IMR-90 (cell line): Measurements from ENCODE around the gene GPR158. TPM values are rescaled to one million over a fixed set of nuclear protein-coding genes. Genes with fewer than 3 reads are reported as not detected.

Experiments
- ATAC-seq: fragments of 200-7000 bp; cut with Tn5 transposase; 2 replicates; pipeline ENCODE4 v1.9.1; 2020; ENCODE audit warnings: low read depth, mild to moderate bottlenecking, moderate library complexity
- BruUV-seq: library from RNA; stranded (reverse); fragments of 400-500 nt; replicated peaks from 2 replicates; lab custom pipeline; 2021; lab: Mats Ljungman, UMichigan
- CTCF ChIA-PET: fragments of 300-600 bp; formaldehyde crosslinking; extraction: SDS; loops from one replicate; lab custom pipeline; 2021; ENCODE audit warnings: antibody characterized with exemption; lab: Yijun Ruan, JAX
- POLR2A ChIA-PET: fragments of 300-600 bp; sonication (Branson Sonifier 250); formaldehyde crosslinking; loops from one replicate; lab custom pipeline; 2022; ENCODE audit warnings: antibody characterized with exemption; ENCODE audit not compliant: unreplicated experiment; lab: Charles Lee
- DNase-seq: peaks from one replicate; pipeline ENCODE4 v3.0.0; 2013
- H2AFZ ChIP-seq: replicated peaks from 2 replicates; pipeline ENCODE3; 2013; ENCODE audit warnings: low read length, mild to moderate bottlenecking; ENCODE audit not compliant: poor library complexity
- H2AK5ac ChIP-seq: 2 replicates; pipeline ENCODE4 v1.6.1; 2013; ENCODE audit warnings: low read depth, low read length, inconsistent platforms
- H2AK9ac ChIP-seq: replicated peaks from 2 replicates; pipeline ENCODE3; 2013; ENCODE audit warnings: mild to moderate bottlenecking, low read depth, low read length, moderate library complexity; ENCODE audit not compliant: poor library complexity
- H2BK120ac ChIP-seq: 2 replicates; pipeline ENCODE4 v1.6.1; 2013; ENCODE audit warnings: low read depth, low read length, inconsistent platforms
- H2BK15ac ChIP-seq: 3 replicates; pipeline ENCODE4 v1.6.1; 2013; ENCODE audit warnings: low read depth, low read length, inconsistent platforms
- H2BK20ac ChIP-seq: 2 replicates; pipeline ENCODE4 v1.6.1; 2013; ENCODE audit warnings: low read depth, mild to moderate bottlenecking, inconsistent platforms, low read length, moderate library complexity
- H2BK5ac ChIP-seq: 2 replicates; pipeline ENCODE4 v1.6.1; 2013; ENCODE audit warnings: mild to moderate bottlenecking, low read depth, low read length, inconsistent platforms; ENCODE audit not compliant: poor library complexity, severe bottlenecking
- H3K14ac ChIP-seq: replicated peaks from 2 replicates; pipeline ENCODE4 v1.6.1; 2013; ENCODE audit warnings: low read depth, low read length, inconsistent platforms
- H3K18ac ChIP-seq: 2 replicates; pipeline ENCODE4 v1.6.1; 2013; ENCODE audit warnings: low read depth, low read length, control low read depth
- H3K23ac ChIP-seq: 2 replicates; pipeline ENCODE4 v1.6.1; 2013; ENCODE audit warnings: low read depth, low read length, inconsistent platforms
- H3K27ac ChIP-seq: 2 replicates; pipeline ENCODE4 v1.5.1; 2013; ENCODE audit warnings: mild to moderate bottlenecking, control low read depth, low read length; ENCODE audit not compliant: insufficient read depth
- H3K27me3 ChIP-seq: 2 replicates; pipeline ENCODE4 v1.6.1; 2013; ENCODE audit warnings: low read length; ENCODE audit not compliant: control insufficient read depth, insufficient read depth
- H3K36me3 ChIP-seq: 2 replicates; pipeline ENCODE4 v1.6.1; 2013; ENCODE audit warnings: low read length, mixed read lengths; ENCODE audit not compliant: control insufficient read depth, insufficient read depth
- H3K4ac ChIP-seq: 2 replicates; pipeline ENCODE4 v1.6.1; 2013; ENCODE audit warnings: low read depth, low read length, inconsistent platforms
- H3K4me1 ChIP-seq: 2 replicates; pipeline ENCODE4 v1.6.1; 2013; ENCODE audit warnings: low read length, mixed read lengths; ENCODE audit not compliant: control insufficient read depth, insufficient read depth
- H3K4me2 ChIP-seq: 2 replicates; pipeline ENCODE4 v1.6.1; 2013; ENCODE audit warnings: low read depth, mild to moderate bottlenecking, control low read depth, low read length, moderate library complexity
- H3K4me3 ChIP-seq: 2 replicates; pipeline ENCODE4 v1.5.1; 2013; ENCODE audit warnings: low read depth, mild to moderate bottlenecking, control low read depth, low read length, moderate library complexity; ENCODE audit not compliant: insufficient read depth
- H3K56ac ChIP-seq: 2 replicates; pipeline ENCODE4 v1.6.1; 2013; ENCODE audit warnings: low read length, inconsistent platforms; ENCODE audit not compliant: insufficient read depth; ENCODE audit errors: extremely low read depth
- H3K79me1 ChIP-seq, 2 experiments: 2 replicates each; pipeline ENCODE4 v1.6.1; 2013; ENCODE audit warnings: low read length in 2 of 2, inconsistent platforms in 1 of 2, low read depth in 1 of 2
- H3K9ac ChIP-seq: 2 replicates; pipeline ENCODE4 v1.6.1; 2013; ENCODE audit warnings: low read depth, low read length, control low read depth
- H3K9me1 ChIP-seq: 2 replicates; pipeline ENCODE4 v1.6.1; 2013; ENCODE audit warnings: low read length, inconsistent platforms; ENCODE audit not compliant: insufficient read depth
- H3K9me3 ChIP-seq: 2 replicates; pipeline ENCODE4 v1.6.1; 2013; ENCODE audit warnings: low read length; ENCODE audit not compliant: control insufficient read depth, insufficient read depth
- H4K20me1 ChIP-seq: 2 replicates; pipeline ENCODE4 v1.6.1; 2013; ENCODE audit warnings: low read length, inconsistent platforms; ENCODE audit not compliant: insufficient read depth
- H4K5ac ChIP-seq: 2 replicates; pipeline ENCODE4 v1.6.1; 2013; ENCODE audit warnings: mild to moderate bottlenecking, low read depth, low read length, control low read depth
- H4K8ac ChIP-seq, 2 experiments: 2 replicates each; pipeline ENCODE4 v1.6.1; 2013; ENCODE audit warnings: low read depth in 2 of 2, low read length in 2 of 2, control low read depth in 1 of 2, inconsistent platforms in 1 of 2
- H4K91ac ChIP-seq: 2 replicates; pipeline ENCODE4 v1.6.1; 2013; ENCODE audit warnings: low read depth, low read length, inconsistent platforms; ENCODE audit not compliant: insufficient read depth
- BHLHE40 ChIP-seq: fragments of 150-350 bp; IDR thresholded peaks from 2 replicates; pipeline ENCODE4 v1.6.1; 2016; ENCODE audit warnings: mild to moderate bottlenecking, low read depth, low read length
- CEBPB ChIP-seq: IDR thresholded peaks from 2 replicates; pipeline ENCODE4 v1.6.1; 2012; ENCODE audit warnings: low read depth, low read length, improper control_type of control experiment
- CHD1 ChIP-seq: IDR thresholded peaks from 2 replicates; pipeline ENCODE4 v1.6.1; 2012; ENCODE audit warnings: low read depth, low read length, improper control_type of control experiment
- FOS ChIP-seq: fragments of 150-350 bp; IDR thresholded peaks from 2 replicates; pipeline ENCODE4 v1.6.1; 2016; ENCODE audit warnings: low read depth, low read length
- MAZ ChIP-seq: IDR thresholded peaks from 2 replicates; pipeline ENCODE4 v1.6.1; 2012; ENCODE audit warnings: low read depth, mild to moderate bottlenecking, low read length, improper control_type of control experiment, moderate library complexity, borderline replicate concordance
- MXI1 ChIP-seq: IDR thresholded peaks from 2 replicates; pipeline ENCODE4 v1.6.1; 2012; ENCODE audit warnings: low read depth, mild to moderate bottlenecking, low read length, moderate library complexity, borderline replicate concordance
- NFE2L2 ChIP-seq: fragments of 150-350 bp; IDR thresholded peaks from 2 replicates; pipeline ENCODE4 v1.6.1; 2016; ENCODE audit warnings: low read depth, mild to moderate bottlenecking, low read length
- POLR2A ChIP-seq: IDR thresholded peaks from 2 replicates; pipeline ENCODE4 v1.6.1; 2012; ENCODE audit warnings: mild to moderate bottlenecking, low read depth, low read length
- RAD21 ChIP-seq: IDR thresholded peaks from 2 replicates; pipeline ENCODE4 v1.6.1; 2012; ENCODE audit warnings: low read length, improper control_type of control experiment
- RCOR1 ChIP-seq: IDR thresholded peaks from 2 replicates; pipeline ENCODE4 v1.6.1; 2012; ENCODE audit warnings: mild to moderate bottlenecking, low read length, improper control_type of control experiment; ENCODE audit not compliant: insufficient replicate concordance
- RFX5 ChIP-seq: IDR thresholded peaks from 2 replicates; pipeline ENCODE4 v1.8.0; 2012; ENCODE audit warnings: low read depth, mild to moderate bottlenecking, low read length, moderate library complexity
- SMC3 ChIP-seq: fragments of 150-350 bp; IDR thresholded peaks from 2 replicates; pipeline ENCODE4 v1.6.1; 2016; ENCODE audit warnings: low read depth, mild to moderate bottlenecking, antibody characterized with exemption, low read length, moderate library complexity
- WGBS, 2 experiments: methylation state at CpG; one replicate each; pipeline versions ENCODE4 v1.1.5 to v1.1.7; 2013; ENCODE audit warnings: missing lambda C conversion rate in 2 of 2; ENCODE audit not compliant: insufficient read length in 1 of 2; ENCODE audit errors: extremely low coverage in 2 of 2; 5-methylcytosine and 5-hydroxymethylcytosine counted together
- dilution Hi-C: fragments of 300-500 bp; cut with HindIII; formaldehyde crosslinking; loops from one replicate; pipeline ENCODE4 v1.14.3; 2018; ENCODE audit warnings: low sequenced_read_pairs; ENCODE audit not compliant: unreplicated experiment
- in situ Hi-C: fragments of 300-500 bp; cut with MboI; formaldehyde crosslinking; loops from 3 replicates; pipeline ENCODE4 v1.14.3; 2019; ENCODE audit warnings: low sequenced_read_pairs, inconsistent platforms, mixed read lengths
- intact Hi-C: fragments of 100-400 bp; cut with micrococcal nuclease; formaldehyde crosslinking; loops from 2 replicates; pipeline ENCODE4 v1.10.0; 2022
- polyA plus RNA-seq, 3 experiments: library from polyadenylated mRNA; depleted of rRNA; stranded (reverse); fragments of >200 nt; gene quantifications; 2 replicates each; pipeline ENCODE4 v1.2.3, GENCODE V29; 2012; ENCODE audit warnings: low replicate concordance in 1 of 3
- total RNA-seq: library from RNA; depleted of rRNA; stranded (reverse); fragments of >200 nt; gene quantifications from 2 replicates; pipeline ENCODE4 v1.2.3, GENCODE V29; 2012
- TF ChIP-seq, protein P1 (sequence below): fragments of 150-350 bp; IDR thresholded peaks from 2 replicates; pipeline ENCODE4 v1.6.1; 2016; ENCODE audit warnings: low read depth, mild to moderate bottlenecking, low read length, moderate library complexity, borderline replicate concordance
- TF ChIP-seq, protein P2 (sequence below): conservative IDR thresholded peaks from 2 replicates; pipeline ENCODE4 v1.5.1; 2012; ENCODE audit warnings: mild to moderate bottlenecking, low read depth, low read length, improper control_type of control experiment
- TF ChIP-seq, protein P3 (sequence below): fragments of 150-350 bp; IDR thresholded peaks from 2 replicates; pipeline ENCODE4 v1.6.1; 2017; ENCODE audit warnings: mild to moderate bottlenecking, antibody characterized with exemption, low read length, low read depth

The GPR158 gene
- total and polyA plus RNA-seq, 2 of the 4 experiments (the other 2 are of a cell fraction), result not detected

DNA sequence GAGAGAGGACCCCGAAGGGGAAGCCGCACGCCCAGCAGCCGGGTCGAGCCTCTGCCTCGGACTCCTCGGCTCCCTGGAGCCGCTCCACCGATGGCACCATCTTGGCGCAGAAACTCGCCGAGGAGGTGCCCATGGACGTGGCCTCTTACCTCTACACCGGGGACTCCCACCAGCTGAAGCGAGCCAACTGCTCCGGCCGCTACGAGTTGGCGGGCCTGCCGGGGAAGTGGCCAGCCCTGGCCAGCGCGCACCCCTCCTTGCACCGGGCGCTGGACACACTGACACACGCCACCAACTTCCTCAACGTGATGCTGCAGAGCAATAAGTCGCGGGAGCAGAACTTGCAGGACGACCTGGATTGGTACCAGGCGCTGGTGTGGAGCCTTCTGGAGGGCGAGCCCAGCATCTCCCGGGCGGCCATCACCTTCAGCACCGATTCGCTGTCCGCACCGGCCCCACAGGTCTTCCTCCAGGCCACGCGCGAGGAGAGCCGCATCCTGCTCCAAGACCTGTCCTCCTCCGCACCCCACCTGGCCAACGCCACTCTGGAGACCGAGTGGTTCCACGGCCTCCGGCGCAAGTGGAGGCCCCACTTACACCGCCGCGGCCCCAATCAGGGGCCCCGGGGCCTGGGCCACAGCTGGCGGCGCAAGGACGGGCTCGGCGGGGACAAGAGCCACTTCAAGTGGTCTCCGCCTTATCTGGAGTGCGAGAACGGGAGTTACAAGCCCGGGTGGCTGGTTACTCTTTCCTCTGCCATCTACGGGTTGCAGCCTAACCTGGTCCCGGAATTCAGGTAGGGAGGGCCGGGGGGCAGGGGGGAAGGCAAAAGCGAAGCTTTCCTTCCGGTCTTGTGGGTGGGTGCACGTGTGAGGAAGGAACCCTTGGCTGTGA is 973 bp downstream of the GPR158 start:
- no peak overlapping the region for H3K4ac ChIP-seq
- ChIA-PET POLR2A (no interaction called here), CTCF (no interaction called here)
- H2BK15ac ChIP-seq, result no peak overlapping the region
- H3K36me3 ChIP-seq, result no peaks in the 10 kb centered on the region
- no peak overlapping the region for H2BK120ac ChIP-seq
- in situ Hi-C loops, result no loop called here
- no peak overlapping the region for H2AK5ac ChIP-seq
- no peaks in the 10 kb centered on the region for H3K4me1 ChIP-seq
- ATAC-seq (no peak), DNase-seq (no peak)
- WGBS, 2 experiments, result 3% methylated on average over 25 of the region's 66 CpGs; no CpG with 5 or more reads in 1 of the 2 experiments
- no peak overlapping the region for H4K91ac ChIP-seq
- intact Hi-C loops, result no loop called here
- no TSS peak for BruUV-seq
- peaks cover 21% of the 10 kb centered on the region for H3K27me3 ChIP-seq
- dilution Hi-C loops, result no loop called here
- H3K9me1 ChIP-seq, result no peaks in the 10 kb centered on the region
- no peaks in the 10 kb centered on the region for H4K20me1 ChIP-seq
- H3K9ac ChIP-seq, result no peak overlapping the region
- no peak overlapping the region for H2BK5ac ChIP-seq
- no peak overlapping the region for H3K18ac ChIP-seq
- H2AK9ac ChIP-seq, result no peak overlapping the region
- no peak overlapping the region for H4K5ac ChIP-seq
- H3K79me1 ChIP-seq, result no peaks in the 10 kb centered on the region
- no peak overlapping the region for H3K56ac ChIP-seq
- no peak overlapping the region for H2BK20ac ChIP-seq
- H2AFZ ChIP-seq, result no peak overlapping the region
- no peak overlapping the region for H3K4me3 ChIP-seq
- H3K23ac ChIP-seq, result no peak overlapping the region
- peaks cover 4% of the 10 kb centered on the region; the same call in 1 of the 2 replicates for H3K9me3 ChIP-seq
- H3K14ac ChIP-seq, result no peak overlapping the region
- H3K27ac ChIP-seq, result no peak overlapping the region
- no peak overlapping the region for H3K4me2 ChIP-seq
- H4K8ac ChIP-seq, result no peak overlapping the region
- TF ChIP-seq FOS (no peak), RAD21 (no peak), RCOR1 (no peak), BHLHE40 (no peak), RFX5 (no peak), POLR2A (no peak), NFE2L2 (no peak), CHD1 (no peak), CEBPB (no peak), MAZ (no peak), SMC3 (no peak), MXI1 (no peak)
- TF ChIP-seq, protein P1, sequence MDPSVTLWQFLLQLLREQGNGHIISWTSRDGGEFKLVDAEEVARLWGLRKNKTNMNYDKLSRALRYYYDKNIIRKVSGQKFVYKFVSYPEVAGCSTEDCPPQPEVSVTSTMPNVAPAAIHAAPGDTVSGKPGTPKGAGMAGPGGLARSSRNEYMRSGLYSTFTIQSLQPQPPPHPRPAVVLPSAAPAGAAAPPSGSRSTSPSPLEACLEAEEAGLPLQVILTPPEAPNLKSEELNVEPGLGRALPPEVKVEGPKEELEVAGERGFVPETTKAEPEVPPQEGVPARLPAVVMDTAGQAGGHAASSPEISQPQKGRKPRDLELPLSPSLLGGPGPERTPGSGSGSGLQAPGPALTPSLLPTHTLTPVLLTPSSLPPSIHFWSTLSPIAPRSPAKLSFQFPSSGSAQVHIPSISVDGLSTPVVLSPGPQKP, result no peak
- TF ChIP-seq, protein P2, sequence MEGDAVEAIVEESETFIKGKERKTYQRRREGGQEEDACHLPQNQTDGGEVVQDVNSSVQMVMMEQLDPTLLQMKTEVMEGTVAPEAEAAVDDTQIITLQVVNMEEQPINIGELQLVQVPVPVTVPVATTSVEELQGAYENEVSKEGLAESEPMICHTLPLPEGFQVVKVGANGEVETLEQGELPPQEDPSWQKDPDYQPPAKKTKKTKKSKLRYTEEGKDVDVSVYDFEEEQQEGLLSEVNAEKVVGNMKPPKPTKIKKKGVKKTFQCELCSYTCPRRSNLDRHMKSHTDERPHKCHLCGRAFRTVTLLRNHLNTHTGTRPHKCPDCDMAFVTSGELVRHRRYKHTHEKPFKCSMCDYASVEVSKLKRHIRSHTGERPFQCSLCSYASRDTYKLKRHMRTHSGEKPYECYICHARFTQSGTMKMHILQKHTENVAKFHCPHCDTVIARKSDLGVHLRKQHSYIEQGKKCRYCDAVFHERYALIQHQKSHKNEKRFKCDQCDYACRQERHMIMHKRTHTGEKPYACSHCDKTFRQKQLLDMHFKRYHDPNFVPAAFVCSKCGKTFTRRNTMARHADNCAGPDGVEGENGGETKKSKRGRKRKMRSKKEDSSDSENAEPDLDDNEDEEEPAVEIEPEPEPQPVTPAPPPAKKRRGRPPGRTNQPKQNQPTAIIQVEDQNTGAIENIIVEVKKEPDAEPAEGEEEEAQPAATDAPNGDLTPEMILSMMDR, result no peak
- TF ChIP-seq, protein P3, sequence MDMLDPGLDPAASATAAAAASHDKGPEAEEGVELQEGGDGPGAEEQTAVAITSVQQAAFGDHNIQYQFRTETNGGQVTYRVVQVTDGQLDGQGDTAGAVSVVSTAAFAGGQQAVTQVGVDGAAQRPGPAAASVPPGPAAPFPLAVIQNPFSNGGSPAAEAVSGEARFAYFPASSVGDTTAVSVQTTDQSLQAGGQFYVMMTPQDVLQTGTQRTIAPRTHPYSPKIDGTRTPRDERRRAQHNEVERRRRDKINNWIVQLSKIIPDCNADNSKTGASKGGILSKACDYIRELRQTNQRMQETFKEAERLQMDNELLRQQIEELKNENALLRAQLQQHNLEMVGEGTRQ, result no peak
